K562 (cell line): Measurements from ENCODE around the gene PPAN. TPM values are rescaled to one million over a fixed set of nuclear protein-coding genes. Genes with fewer than 3 reads are reported as not detected.
A peak's percentile ranks its signal among the peaks of the same experiment; 100 is the strongest.

Source experiments
- ADNP ChIP-seq: fragments of 200-800 bp; sonication (Bioruptor generic); IDR thresholded peaks from 2 replicates; pipeline ENCODE4 v1.6.1; 2016; ENCODE audit warnings: missing genetic modification characterization, missing compliant biosample characterization
- BCOR ChIP-seq: fragments of 450-650 bp; IDR thresholded peaks from 2 replicates; pipeline ENCODE4 v1.6.1; 2016
- BRF2 ChIP-seq: IDR thresholded peaks from 3 replicates; pipeline ENCODE4 v1.6.1; 2011; ENCODE audit warnings: borderline replicate concordance, mild to moderate bottlenecking; ENCODE audit not compliant: insufficient read length, insufficient read depth
- ELF2 ChIP-seq: fragments of 250-450 bp; sonication (Bioruptor Pico); IDR thresholded peaks from 2 replicates; pipeline ENCODE4 v1.5.0; 2021; ENCODE audit warnings: mild to moderate bottlenecking
- HNRNPK ChIP-seq: fragments of 200-400 bp; formaldehyde crosslinking; IDR thresholded peaks from one replicate; pipeline ENCODE4 v1.6.1; 2018; ENCODE audit warnings: mild to moderate bottlenecking, low read depth, low read length; ENCODE audit not compliant: poor library complexity, severe bottlenecking
- NR2C2 ChIP-seq, 2 experiments: fragments of 200-800 bp in 1 of 2; sonication (Bioruptor generic) in 1 of 2; sonication (generic) in 1 of 2; formaldehyde crosslinking in 1 of 2; IDR thresholded peaks; 2 replicates each; pipeline versions ENCODE4 v1.6.1 to v1.8.0; 2016 to 2022; ENCODE audit warnings: mild to moderate bottlenecking in 1 of 2, missing compliant biosample characterization in 1 of 2, missing genetic modification characterization in 1 of 2, missing genetic modification reagents in 1 of 2
- POLR2AphosphoS5 ChIP-seq: IDR thresholded peaks from 2 replicates; pipeline ENCODE4 v1.6.1; 2011; ENCODE audit warnings: mild to moderate bottlenecking, low read depth, low read length, moderate library complexity; ENCODE audit not compliant: control insufficient read depth, insufficient read depth
- POLR2G ChIP-seq: fragments of 200-400 bp; formaldehyde crosslinking; IDR thresholded peaks from 2 replicates; pipeline ENCODE4 v1.6.1; 2017; ENCODE audit warnings: low read depth, mild to moderate bottlenecking, antibody characterized with exemption, low read length, moderate library complexity
- RFX1 ChIP-seq: fragments of 450-650 bp; IDR thresholded peaks from 2 replicates; pipeline ENCODE4 v1.6.1; 2016; ENCODE audit warnings: mild to moderate bottlenecking, moderate library complexity
- SAFB ChIP-seq: fragments of 200-400 bp; formaldehyde crosslinking; IDR thresholded peaks from 2 replicates; pipeline ENCODE4 v1.6.1; 2017; ENCODE audit warnings: low read depth, low read length, borderline replicate concordance
- SRSF1 ChIP-seq: fragments of 200-400 bp; formaldehyde crosslinking; IDR thresholded peaks from 2 replicates; pipeline ENCODE4 v1.6.1; 2017; ENCODE audit warnings: mild to moderate bottlenecking, low read depth, low read length, moderate library complexity
- TEAD2 ChIP-seq: fragments of 450-650 bp; IDR thresholded peaks from 2 replicates; pipeline ENCODE4 v1.6.1; 2016; ENCODE audit warnings: missing genetic modification characterization, control low read depth, missing compliant biosample characterization
- ZKSCAN1 ChIP-seq: fragments of 150-350 bp; IDR thresholded peaks from 2 replicates; pipeline ENCODE4 v1.6.1; 2016; ENCODE audit warnings: low read depth, low read length
- ZNF12 ChIP-seq: sonication (generic); formaldehyde crosslinking; IDR thresholded peaks from 2 replicates; pipeline ENCODE4 v1.4.0; 2020; ENCODE audit warnings: mild to moderate bottlenecking, missing genetic modification reagents
- ZNF24 ChIP-seq: fragments of 450-650 bp; IDR thresholded peaks from 2 replicates; pipeline ENCODE4 v1.6.1; 2016
- ZNF354B ChIP-seq: fragments of 250-450 bp; sonication (Bioruptor Pico); IDR thresholded peaks from 2 replicates; pipeline ENCODE4 v1.4.0; 2020
- ZSCAN29 ChIP-seq: fragments of 450-650 bp; IDR thresholded peaks from 2 replicates; pipeline ENCODE4 v1.6.1; 2017
- polyA plus RNA-seq, 8 experiments: library from polyadenylated mRNA; depleted of rRNA in 4 of 8; stranded (reverse) in 5 of 8; unstranded in 3 of 8; fragments of >200 nt; fragmentation: Nextera tagmentation in 2 of 8; fragmentation: Illumina TruSeq in 1 of 8; extraction: Ambion mirVana in 2 of 8; extraction: Trizol in 1 of 8; gene quantifications; 2 replicates each; pipeline versions ENCODE4 v1.2.1 to v1.2.3, GENCODE V29; 2011 to 2014; ENCODE audit warnings: inconsistent platforms in 1 of 8, missing spikeins in 1 of 8
- total RNA-seq, 7 experiments: library from RNA; depleted of rRNA in 6 of 7; stranded (reverse); fragments of >200 nt in 6 of 7; fragmentation: Illumina TruSeq in 2 of 7; extraction: Trizol in 2 of 7; gene quantifications; 2 replicates each; pipeline versions ENCODE4 v1.2.1 to v1.2.3, GENCODE V29; 2011 to 2021; ENCODE audit warnings: low replicate concordance in 1 of 7
- TF ChIP-seq, protein P1 (sequence below): sonication (generic); formaldehyde crosslinking; IDR thresholded peaks from 2 replicates; pipeline ENCODE4 v1.8.1; 2023; ENCODE audit warnings: mild to moderate bottlenecking, missing genetic modification reagents
- TF ChIP-seq, protein P2 (sequence below): fragments of 250-450 bp; sonication (Bioruptor Pico); IDR thresholded peaks from 2 replicates; pipeline ENCODE4 v1.5.0; 2020; ENCODE audit warnings: mild to moderate bottlenecking, borderline replicate concordance
- TF ChIP-seq, protein P3 (sequence below): fragments of 250-450 bp; sonication (Bioruptor Pico); IDR thresholded peaks from 2 replicates; pipeline ENCODE4 v1.4.0; 2020; ENCODE audit warnings: mild to moderate bottlenecking, moderate library complexity, borderline replicate concordance

PPAN gene
- total and polyA plus RNA-seq, 9 of the 15 experiments (the other 6 are each of a cell fraction or from before 2014, with no cell fraction given), result 2.2 to 129 (median 59.1) TPM

GRCh38 chr19:10115392-10116084 lies 9.4 kb downstream of the PPAN start (continued):
- TF ChIP-seq, protein P1, sequence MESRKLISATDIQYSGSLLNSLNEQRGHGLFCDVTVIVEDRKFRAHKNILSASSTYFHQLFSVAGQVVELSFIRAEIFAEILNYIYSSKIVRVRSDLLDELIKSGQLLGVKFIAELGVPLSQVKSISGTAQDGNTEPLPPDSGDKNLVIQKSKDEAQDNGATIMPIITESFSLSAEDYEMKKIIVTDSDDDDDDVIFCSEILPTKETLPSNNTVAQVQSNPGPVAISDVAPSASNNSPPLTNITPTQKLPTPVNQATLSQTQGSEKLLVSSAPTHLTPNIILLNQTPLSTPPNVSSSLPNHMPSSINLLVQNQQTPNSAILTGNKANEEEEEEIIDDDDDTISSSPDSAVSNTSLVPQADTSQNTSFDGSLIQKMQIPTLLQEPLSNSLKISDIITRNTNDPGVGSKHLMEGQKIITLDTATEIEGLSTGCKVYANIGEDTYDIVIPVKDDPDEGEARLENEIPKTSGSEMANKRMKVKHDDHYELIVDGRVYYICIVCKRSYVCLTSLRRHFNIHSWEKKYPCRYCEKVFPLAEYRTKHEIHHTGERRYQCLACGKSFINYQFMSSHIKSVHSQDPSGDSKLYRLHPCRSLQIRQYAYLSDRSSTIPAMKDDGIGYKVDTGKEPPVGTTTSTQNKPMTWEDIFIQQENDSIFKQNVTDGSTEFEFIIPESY (CRISPR knock-in tag), result peak; percentile 35; the same call in 1 of the 2 replicates
- TF ChIP-seq RFX1 (no peak), ZKSCAN1 (no peak), SAFB (peak; percentile 30; the same call in 1 of the 2 replicates), BRF2 (no peak), TEAD2 (tag) (no peak), ZSCAN29 (no peak), BCOR (no peak), POLR2G (peak; percentile 80), HNRNPK (no peak), ELF2 (CRISPR knock-in tag) (no peak), ADNP (tag) (no peak), SRSF1 (0 out of 2 replicates have a peak, but pooled peaks have one; percentile 14), NR2C2 (CRISPR knock-in tag; IDR thresholded peaks at IDR 0.05) (0 out of 2 replicates have a peak, but pooled peaks have one; percentile 20), NR2C2 (tag; IDR thresholded peaks at IDR 0.05) (no peak), ZNF24 (no peak), ZNF12 (CRISPR knock-in tag) (no peak), ZNF354B (CRISPR knock-in tag) (no peak), POLR2AphosphoS5 (peak; percentile 16; the same call in 1 of the 2 replicates)
- TF ChIP-seq, protein P2, sequence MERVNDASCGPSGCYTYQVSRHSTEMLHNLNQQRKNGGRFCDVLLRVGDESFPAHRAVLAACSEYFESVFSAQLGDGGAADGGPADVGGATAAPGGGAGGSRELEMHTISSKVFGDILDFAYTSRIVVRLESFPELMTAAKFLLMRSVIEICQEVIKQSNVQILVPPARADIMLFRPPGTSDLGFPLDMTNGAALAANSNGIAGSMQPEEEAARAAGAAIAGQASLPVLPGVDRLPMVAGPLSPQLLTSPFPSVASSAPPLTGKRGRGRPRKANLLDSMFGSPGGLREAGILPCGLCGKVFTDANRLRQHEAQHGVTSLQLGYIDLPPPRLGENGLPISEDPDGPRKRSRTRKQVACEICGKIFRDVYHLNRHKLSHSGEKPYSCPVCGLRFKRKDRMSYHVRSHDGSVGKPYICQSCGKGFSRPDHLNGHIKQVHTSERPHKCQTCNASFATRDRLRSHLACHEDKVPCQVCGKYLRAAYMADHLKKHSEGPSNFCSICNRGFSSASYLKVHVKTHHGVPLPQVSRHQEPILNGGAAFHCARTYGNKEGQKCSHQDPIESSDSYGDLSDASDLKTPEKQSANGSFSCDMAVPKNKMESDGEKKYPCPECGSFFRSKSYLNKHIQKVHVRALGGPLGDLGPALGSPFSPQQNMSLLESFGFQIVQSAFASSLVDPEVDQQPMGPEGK, result no peak
- TF ChIP-seq, protein P3, sequence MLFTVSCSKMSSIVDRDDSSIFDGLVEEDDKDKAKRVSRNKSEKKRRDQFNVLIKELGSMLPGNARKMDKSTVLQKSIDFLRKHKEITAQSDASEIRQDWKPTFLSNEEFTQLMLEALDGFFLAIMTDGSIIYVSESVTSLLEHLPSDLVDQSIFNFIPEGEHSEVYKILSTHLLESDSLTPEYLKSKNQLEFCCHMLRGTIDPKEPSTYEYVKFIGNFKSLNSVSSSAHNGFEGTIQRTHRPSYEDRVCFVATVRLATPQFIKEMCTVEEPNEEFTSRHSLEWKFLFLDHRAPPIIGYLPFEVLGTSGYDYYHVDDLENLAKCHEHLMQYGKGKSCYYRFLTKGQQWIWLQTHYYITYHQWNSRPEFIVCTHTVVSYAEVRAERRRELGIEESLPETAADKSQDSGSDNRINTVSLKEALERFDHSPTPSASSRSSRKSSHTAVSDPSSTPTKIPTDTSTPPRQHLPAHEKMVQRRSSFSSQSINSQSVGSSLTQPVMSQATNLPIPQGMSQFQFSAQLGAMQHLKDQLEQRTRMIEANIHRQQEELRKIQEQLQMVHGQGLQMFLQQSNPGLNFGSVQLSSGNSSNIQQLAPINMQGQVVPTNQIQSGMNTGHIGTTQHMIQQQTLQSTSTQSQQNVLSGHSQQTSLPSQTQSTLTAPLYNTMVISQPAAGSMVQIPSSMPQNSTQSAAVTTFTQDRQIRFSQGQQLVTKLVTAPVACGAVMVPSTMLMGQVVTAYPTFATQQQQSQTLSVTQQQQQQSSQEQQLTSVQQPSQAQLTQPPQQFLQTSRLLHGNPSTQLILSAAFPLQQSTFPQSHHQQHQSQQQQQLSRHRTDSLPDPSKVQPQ (CRISPR knock-in tag), result no peak
